Measurements from ENCODE around the gene SMAD3.

SMAD3 gene

GRCh38 chr15:67097424-67097823, 32.0 kb downstream of the SMAD3 start:
- no peak for DNase-seq (ENCODE audit: low spot score)

DNA sequence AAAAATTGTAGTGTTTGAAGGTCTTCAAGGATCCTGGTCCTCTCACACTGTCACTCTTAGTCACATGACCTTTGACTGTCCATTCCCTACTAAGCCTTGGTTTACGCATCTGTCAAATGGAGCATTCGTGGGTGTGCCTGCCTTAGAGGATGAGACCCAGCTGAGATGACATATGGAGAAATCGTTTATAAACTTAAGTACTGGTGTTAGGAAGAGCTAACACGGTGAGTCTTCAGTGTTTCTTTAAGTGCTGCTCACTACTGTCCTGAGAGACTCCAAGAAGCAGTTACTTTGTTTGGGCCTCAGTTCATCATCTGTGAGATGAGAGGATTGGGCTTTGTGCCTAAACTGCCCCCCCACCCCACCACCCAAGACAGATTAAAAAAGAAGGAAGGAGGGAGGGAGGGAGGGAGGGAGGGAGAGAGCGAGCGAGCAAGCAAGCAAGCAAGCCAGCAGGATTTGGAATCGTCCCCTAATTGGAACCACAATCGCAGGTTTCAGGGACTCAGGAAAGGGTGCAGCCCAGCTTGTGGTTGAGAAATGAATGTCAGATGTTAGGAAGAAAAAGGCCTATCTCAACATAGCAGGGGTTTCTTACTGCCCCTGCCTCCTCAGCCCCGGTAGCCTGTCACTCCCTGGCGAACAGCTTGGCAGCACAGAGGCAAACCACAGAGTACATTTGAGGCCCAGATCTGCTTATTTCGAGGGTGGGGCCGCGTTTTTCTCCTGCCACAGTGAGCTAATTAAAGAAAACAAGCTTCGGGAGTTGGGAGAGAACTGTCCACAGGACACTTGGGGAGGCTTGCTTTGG, 32.7 kb downstream of the SMAD3 start:
- no peak for DNase-seq (ENCODE audit: low spot score)

- peak; percentile 55 for DNase-seq (ENCODE audit: low spot score)
Observed at GRCh38 chr15:67098768-67099282, 33.4 kb downstream of the SMAD3 start.

GRCh38 chr15:67100124-67100791, 34.9 kb downstream of the SMAD3 start:
- DNase-seq (ENCODE audit: low spot score), result no peak

DNA sequence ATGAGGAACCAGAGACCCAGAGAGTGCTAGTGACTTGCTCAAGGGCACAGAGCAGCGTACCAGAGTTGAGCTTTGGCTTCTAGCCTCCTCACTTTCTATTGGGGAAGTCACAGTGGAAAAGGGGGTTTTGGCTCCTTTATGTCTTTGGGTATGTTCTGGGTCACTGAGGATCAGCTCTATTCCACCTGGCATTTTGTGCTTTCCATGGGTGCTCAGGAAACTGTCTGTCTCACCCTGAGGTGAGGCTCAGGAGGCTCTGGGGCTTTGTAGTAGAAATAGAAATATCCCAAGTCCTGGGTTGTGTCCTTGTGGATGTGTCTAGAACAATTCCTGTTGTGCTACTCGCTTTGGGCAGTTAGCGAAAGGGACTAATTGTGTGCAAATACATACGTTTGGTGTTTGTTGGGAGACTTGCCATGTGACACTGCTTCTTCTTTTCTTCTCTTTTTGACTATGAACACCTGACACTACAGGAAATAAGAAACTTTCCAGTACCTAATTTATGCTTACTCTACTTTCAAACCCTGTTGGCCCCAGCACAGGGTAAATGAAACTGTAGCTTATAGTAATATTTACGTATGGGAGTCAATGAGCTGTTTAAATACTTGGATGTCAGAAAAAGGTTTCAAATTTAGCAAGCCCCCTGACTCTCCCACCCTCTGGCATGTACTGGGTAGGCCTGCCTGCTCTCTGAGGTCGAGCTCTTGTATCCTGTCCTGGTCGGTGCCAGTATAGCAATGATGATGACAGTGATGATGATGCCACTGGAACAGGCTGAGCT, 35.6 kb downstream of the SMAD3 start:
- no peak for DNase-seq (ENCODE audit: low spot score)

DNA sequence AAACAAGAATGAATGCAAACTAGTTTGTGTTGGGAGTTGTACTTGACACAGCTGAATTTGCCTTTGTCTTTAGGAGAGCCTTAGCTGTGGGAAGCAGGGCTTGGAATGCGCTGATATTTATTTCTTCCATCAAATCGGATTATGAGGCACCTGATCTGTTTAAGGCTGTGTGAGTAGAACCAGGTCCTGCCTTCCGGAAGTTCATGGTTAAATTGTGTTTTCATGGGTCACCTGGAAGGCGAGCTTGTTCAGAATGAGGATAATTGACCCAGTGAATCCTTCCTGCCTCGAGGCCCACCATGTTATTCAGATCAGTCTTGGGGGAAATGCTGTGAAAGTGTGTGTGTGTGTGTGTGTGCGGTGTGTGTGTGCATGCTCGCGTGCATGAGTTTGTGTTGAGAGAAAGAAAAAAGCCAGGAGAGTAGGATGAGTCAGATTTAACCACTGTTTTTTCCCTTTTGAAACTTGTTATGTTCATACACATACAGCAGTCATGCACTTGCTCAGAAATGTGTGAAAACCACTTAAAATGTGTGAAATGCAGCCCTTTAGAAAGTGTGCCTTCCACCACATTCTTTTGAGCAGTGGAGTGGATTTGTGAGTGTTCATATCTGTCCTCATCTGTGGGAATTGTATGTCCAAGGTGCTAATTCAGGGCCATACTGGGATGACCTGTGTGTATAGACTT, 36.7 kb downstream of the SMAD3 start:
- peak; percentile 76 for DNase-seq (ENCODE audit: low spot score)

- DNase-seq (ENCODE audit: low spot score), result no peak
Observed at GRCh38 chr15:67102599-67102929, 37.2 kb downstream of the SMAD3 start.

DNA sequence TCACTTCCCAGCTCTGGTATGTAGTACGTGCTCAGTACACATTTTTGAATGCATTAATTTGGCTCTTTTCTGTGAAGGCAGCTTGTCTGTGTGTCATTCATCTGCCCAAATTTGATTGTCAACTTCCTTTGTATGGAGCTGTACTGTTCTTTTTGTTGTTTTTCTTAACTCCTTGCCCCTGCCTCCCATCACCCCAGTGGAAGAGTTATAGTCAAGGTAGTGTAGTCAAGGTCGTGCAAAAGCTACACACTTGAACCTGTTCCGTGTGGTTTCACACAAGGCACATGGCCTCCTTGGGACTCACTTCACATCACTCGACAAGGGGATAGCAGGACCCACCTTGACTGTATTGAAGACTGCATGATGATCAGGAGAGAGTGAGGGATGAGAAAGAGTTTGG, 37.6 kb downstream of the SMAD3 start:
- DNase-seq (ENCODE audit: low spot score), result no peak

DNA sequence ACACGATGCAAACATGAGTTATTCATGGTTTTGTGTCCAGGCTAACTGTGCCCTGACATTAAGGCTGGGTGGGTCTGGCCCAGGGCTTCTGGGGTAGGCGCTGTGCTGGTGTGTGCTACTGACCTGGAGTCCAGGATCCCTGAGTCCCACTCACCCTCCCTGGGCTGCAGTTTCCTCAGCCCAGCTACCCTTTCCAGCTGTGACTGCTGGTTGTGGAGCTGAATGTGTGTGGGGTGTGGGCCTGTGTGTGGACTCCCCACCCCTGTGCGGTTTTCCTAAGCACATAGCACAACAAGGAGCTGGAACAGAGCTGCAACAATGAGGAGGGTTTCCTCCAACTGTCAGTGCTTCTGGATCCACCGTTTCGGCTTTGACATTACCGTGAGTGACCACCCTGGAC, 38.0 kb downstream of the SMAD3 start:
- no peak for DNase-seq (ENCODE audit: low spot score)

DNA sequence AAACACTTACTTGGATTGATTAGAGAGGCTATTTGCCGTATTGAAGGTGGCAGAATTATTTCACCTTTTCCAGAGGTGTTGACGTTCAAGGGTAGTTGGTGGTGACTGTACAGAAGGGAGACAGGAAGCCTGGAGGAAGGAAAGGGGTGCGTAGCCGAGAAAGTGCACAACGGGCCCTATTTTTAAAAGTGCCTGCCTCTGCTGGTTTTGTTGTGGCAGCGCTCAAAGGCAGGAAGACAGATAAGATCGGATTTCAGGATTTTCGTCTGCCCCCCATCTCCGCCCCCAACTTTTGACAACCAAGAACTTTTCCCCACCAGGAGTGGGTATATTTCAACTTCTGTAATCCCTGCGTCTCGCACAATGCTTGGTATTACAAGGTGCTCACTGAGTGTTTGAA, 38.5 kb downstream of the SMAD3 start:
- no peak for DNase-seq (ENCODE audit: low spot score)

DNA sequence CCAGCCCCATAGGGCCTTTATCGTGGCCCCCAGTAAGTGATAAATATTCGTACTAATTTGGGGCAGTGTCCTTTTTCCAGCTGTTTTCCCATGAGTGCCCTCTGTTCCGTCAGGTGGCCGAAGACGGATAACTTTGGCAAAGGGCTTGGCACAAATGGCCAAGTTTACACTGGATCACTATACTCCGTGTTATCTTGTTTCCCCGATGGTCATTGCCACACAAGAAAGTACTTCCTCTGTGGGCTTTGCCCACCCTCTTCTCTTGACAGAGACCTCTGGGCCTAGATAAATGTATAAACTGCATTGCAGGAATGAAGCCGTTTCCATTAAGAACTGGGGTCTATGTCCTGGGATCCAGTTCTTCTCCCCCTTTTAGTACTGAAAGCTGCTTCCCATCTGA, 39.1 kb downstream of the SMAD3 start:
- DNase-seq (ENCODE audit: low spot score), result no peak

GRCh38 chr15:67105065-67105951, 39.9 kb downstream of the SMAD3 start:
- DNase-seq (ENCODE audit: low spot score), result peak; percentile 99

DNA sequence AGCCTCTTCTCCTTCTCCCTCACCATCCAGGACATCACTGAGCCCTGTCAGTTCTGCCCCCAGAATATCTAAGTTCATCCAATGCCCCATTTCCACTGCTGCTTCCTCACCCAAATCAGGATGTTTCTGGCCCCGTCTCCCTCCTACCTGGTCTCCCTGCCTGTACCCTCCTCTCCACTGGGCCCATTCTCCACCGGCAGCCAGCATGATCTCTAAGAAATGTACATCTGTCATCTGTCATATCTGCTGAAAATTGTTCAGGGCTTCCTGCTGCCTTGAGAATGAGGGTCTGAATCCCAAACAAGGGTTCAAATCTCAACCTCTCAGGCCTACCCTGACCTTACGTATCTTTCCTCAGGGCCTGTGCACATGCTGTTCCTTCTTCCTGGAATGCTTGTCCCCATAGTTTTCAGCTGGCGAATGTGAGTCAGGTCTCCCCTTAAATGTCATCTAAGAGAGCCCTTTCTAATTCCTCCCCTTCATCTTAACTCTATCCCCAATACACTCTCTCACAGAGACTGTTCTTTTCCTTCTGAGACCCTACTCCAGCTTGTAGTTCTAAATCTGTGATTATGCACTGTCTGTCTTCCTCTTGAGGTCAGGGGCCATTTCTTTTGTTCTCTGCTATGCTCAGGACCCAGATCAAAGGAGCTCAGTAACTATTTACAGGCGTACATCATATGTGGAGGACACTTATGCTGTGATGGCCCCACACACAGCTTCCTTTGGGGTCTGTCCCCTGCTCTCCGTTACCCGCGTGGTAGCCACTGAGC, 40.8 kb downstream of the SMAD3 start:
- no peak for DNase-seq (ENCODE audit: low spot score)

DNA sequence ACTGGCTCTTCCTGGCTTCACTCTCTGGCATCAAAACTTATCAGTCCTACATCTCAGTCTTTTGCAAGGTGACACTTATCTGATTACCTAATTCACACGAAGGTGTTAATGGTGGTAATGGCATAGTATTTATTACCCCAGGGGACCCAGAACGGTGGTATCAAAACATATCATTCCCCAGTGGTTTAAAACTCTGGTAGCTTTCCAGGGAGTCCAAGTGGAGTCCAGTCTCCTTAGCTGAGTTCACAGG, 41.3 kb downstream of the SMAD3 start:
- no peak for DNase-seq (ENCODE audit: low spot score)

- DNase-seq (ENCODE audit: low spot score), result peak; percentile 99
Observed at GRCh38 chr15:67107014-67107812, 41.8 kb downstream of the SMAD3 start.

DNA sequence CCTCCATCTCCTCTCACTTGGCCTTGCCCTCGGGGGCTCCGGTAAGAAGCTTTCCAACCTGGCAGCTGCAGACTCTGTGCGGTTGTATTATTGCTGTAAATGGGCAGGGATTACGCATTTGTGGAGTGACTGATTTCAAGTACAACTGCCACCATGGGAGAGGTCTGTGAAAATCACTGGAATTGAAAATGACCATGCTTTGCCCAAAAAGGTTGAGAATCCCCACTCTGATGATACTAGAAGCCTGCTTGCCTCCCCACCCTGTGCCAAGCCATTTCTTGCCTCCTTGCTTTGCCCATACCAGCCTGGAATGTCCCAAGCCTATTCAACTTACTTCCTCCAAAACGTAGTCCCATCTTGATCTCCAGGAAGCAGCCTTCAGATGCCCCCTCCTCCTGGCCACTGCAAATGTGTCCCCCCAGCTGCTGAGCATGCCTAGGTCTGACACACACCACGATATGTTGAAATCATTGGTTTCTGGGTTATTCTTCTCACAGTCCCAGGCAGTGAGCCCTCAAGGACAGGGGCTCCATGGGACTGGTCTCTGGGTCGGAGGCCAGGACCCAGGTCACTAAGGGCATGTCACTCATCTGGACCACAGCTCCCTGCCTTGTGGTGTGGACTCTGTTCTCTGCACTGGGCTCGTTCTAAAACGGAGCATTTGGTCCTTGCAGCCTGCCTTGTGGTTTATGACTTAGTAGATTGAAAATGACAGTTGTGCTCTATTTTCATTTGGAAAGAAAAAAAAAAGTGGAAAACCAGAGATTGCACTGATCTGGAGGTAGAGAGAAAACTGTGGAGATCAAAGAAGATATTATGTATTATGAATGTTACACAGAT, 42.9 kb downstream of the SMAD3 start:
- peak; percentile 23 for DNase-seq (ENCODE audit: low spot score)

- peak; percentile 100 for DNase-seq (ENCODE audit: low spot score)
Observed at GRCh38 chr15:67109141-67110034, 44.0 kb downstream of the SMAD3 start.

GRCh38 chr15:67110361-67110781, 45.0 kb downstream of the SMAD3 start:
- peak; percentile 94 for DNase-seq (ENCODE audit: low spot score)
